Right ventricle myocardium superior (tissue), 1 donor: ENCODE results near the gene CAPN7. TPM values are rescaled to one million over a fixed set of nuclear protein-coding genes. Genes with fewer than 3 reads are reported as not detected.
"Not testable (repeated sequence)": the region's sequence is repeated elsewhere in the genome, so short reads cannot be mapped to it uniquely, and the experiment has no call there.

Experiments
- ATAC-seq: fragments of 200-7000 bp; cut with Tn5 transposase; one replicate; pipeline ENCODE4 v1.9.1; 2020; ENCODE audit warnings: mild to moderate bottlenecking; ENCODE audit not compliant: poor library complexity
- DNase-seq: peaks from one replicate; pipeline ENCODE4 v3.0.0-alpha.2; 2020
- intact Hi-C: fragments of 100-400 bp; cut with DNase I; formaldehyde crosslinking; loops from one replicate; pipeline ENCODE4 v1.11.2; 2022
- long read RNA-seq: library from polyadenylated mRNA; unstranded; transcript quantifications from one replicate; pipeline ENCODE4 v2.0.0, GENCODE V29; 2021
- total RNA-seq: library from RNA; stranded (reverse); fragmentation: NEBNext Ultra II Directional; extraction: Animal tissue kit (Norgen Biotek cat#: 25700); gene quantifications from one replicate; pipeline ENCODE4 v1.2.1, GENCODE V29; 2021
- donor health status: DM: no; HTN: yes; CAD: no; lungs with severe emphysema.

Gene CAPN7
- total RNA-seq: 28.1 TPM
- long read RNA-seq, full-length matches to known transcripts: 59 of 91 reads
- long read RNA-seq, partial matches to known transcripts: 3 of 91 reads
- long read RNA-seq, other reads (novel, unspliced or antisense): 29 of 91 reads

- intact Hi-C loops: loop anchor here (5.0 to 10.0 kb wide), 3 partner anchors 101 to 351 kb away; partner anchors contain the start of gene SH3BP5
- DNase-seq (peak; percentile 98), ATAC-seq (peak; percentile 99)
These were observed at the start of gene CAPN7 for GRCh38 chr3:15205934-15206661. Gene CAPN7 (plus strand): TSS chr3:15206246. CDS start chr3:15206496, 250 bp downstream.

DNA sequence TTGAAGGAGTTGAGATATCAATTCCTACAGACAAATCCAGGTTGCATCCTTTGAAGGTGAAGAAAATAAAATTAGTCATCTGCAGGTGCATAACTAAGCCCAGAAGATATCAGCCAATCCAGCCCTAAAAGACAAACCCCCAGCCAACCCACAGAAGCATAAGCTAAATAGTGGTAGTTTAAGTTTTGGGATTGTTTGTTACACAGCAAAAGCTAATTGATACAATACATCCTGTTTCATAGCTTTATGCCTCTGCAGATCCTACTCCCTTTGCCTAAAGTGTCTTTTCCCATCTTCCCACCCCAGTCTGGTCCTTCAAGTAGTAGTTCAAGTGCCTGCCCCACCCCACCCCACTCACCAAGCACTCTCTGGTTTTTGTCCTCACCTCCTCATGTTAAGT is 48.6 kb upstream of the CAPN7 start:
- no peak for ATAC-seq
- intact Hi-C loops: no loop called here
- DNase-seq: no peak

- intact Hi-C loops: no loop called here
- no peak for ATAC-seq
These were observed 46.4 kb upstream of the CAPN7 start for GRCh38 chr3:15159501-15160136.

GRCh38 chr3:15160662-15161061 is 45.4 kb upstream of the CAPN7 start:
- DNase-seq (no peak), ATAC-seq (no peak)
- intact Hi-C loops: no loop called here

More at GRCh38 chr3:15159501-15160136, 46.4 kb upstream of the CAPN7 start:
- no peak for DNase-seq

- ATAC-seq: no peak
- intact Hi-C loops: no loop called here
These were observed 44.9 kb upstream of the CAPN7 start for GRCh38 chr3:15161133-15161532.

GRCh38 chr3:15163656-15164055 is 42.4 kb upstream of the CAPN7 start:
- DNase-seq, intact Hi-C loops, ATAC-seq: not testable (repeated sequence)

More at GRCh38 chr3:15161133-15161532, 44.9 kb upstream of the CAPN7 start:
- DNase-seq: no peak

GRCh38 chr3:15164340-15164739 is 41.7 kb upstream of the CAPN7 start:
- DNase-seq: no peak
- ATAC-seq: no peak
- intact Hi-C loops: no loop called here

GRCh38 chr3:15165061-15165460 is 41.0 kb upstream of the CAPN7 start:
- ATAC-seq (no peak), DNase-seq (no peak)
- intact Hi-C loops: no loop called here

DNA sequence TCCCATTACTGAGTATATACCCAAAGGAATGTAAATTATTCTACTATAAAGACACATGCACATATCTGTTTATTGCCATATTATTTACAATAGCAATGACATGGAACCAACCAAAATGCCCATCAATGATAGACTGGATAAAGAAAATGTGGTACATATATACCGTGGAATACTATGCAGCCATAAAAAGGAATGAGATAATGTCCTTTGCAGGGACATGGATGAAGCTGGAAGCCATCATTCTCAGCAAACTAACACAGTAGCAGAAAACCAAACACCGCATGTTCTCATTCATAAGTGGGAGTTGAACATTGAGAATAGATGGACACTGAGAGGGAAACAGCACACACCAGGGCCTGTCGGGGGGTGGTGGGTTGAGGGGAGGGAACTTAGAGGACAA is 39.7 kb upstream of the CAPN7 start:
- intact Hi-C loops, ATAC-seq, DNase-seq: not testable (repeated sequence)

- intact Hi-C loops: no loop called here
- DNase-seq (no peak), ATAC-seq (no peak)
These were observed 35.0 kb upstream of the CAPN7 start for GRCh38 chr3:15171096-15171495.

GRCh38 chr3:15172806-15173205 is 33.2 kb upstream of the CAPN7 start:
- intact Hi-C loops: no loop called here
- ATAC-seq: no peak
- no peak for DNase-seq

DNA sequence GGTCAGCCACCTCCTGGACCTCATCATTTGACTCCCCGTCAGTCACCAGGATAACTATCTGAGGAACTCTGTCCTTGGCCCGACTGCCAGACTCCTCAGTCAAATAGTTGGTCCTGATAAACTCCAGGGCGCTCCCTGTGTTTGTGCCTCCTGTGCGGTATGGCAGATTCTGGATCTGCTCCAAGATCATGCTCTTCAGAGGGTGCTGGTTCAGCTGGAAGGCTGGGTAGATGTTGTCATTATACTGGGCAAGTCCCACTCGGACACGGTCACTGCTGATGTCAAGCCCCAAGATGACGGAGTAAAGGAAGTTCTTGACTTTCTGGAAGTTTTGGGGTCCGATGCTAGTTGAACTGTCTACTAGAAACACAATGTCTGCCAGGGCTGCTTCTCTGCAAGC is 31.1 kb upstream of the CAPN7 start:
- intact Hi-C loops: no loop called here
- ATAC-seq (peak; percentile 84), DNase-seq (no peak)

DNA sequence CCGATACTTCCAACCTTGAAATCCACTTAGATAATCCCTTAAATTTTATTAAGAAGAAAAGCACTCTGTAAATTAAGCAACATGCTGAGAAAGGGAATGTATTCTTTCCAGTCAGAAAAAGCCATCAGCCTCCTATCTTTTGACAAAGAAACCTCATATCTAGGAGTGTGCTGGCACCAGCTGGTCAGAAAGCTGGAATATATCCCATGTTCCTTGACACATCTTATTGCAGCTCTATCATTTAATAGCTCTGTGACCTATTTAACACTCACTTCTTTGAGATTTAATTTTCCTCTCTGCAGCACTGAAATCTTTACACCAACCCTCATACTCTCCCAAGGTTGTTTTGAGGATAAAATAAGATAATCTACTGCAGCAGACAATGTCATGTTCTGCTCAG is 30.4 kb upstream of the CAPN7 start:
- ATAC-seq: peak; percentile 59
- intact Hi-C loops: no loop called here
- no peak for DNase-seq

GRCh38 chr3:15180042-15180611 is 25.9 kb upstream of the CAPN7 start:
- intact Hi-C loops: no loop called here
- no peak for DNase-seq
- ATAC-seq: no peak

DNA sequence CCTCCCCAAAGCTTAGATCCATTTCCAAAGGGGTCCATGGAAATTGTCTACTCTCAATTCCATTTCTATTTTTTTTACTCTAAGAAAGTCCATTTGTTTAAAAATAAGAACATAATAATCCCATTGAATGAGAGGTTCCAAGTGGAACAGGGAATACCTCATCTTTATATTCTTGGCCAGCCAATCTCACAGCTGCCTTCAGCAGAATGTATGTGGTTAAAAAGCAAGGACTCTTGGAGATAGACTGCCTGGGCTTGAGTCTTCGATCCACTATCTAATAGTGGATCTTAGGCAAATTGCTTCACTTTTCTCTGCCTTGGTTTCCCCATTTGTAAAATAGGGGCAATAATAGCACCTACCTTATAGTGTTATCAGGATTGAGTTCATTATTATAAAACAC is 24.5 kb upstream of the CAPN7 start:
- intact Hi-C loops: no loop called here
- DNase-seq: no peak
- no peak for ATAC-seq

- no peak for DNase-seq
- intact Hi-C loops: no loop called here
- ATAC-seq: no peak
These were observed 24.1 kb upstream of the CAPN7 start for GRCh38 chr3:15181963-15182362.

- DNase-seq (no peak), ATAC-seq (no peak)
- intact Hi-C loops: no loop called here
These were observed 23.0 kb upstream of the CAPN7 start for GRCh38 chr3:15183011-15183410.

DNA sequence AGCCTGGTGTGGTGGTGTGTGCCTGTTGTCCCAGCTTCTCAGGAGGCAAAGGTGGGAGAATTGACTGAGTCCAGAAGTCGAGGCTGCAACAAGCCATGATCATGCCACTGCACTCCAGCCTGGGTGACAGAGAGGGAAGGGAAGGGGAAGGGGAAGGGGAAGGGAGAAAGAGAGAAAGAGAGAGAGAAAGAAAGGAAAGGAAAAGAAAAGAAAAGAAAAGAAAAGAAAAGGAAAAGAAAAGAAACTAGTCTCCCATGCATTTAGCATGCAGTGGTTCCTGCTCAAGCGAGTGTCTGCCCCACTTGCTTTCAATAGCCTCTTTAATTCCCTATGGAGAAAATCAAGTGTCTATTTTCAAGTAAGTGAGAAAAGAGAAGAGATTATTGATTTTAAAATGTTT is 20.6 kb upstream of the CAPN7 start:
- DNase-seq (no peak), ATAC-seq (no peak)
- intact Hi-C loops: no loop called here

- intact Hi-C loops: no loop called here
- DNase-seq (no peak), ATAC-seq (no peak)
These were observed 20.0 kb upstream of the CAPN7 start for GRCh38 chr3:15186101-15186476.
